ENCODE results near the gene MEIS2.

GRCh38 chr15:37037850-37038715 lies 62.3 kb downstream of the MEIS2 start:
- no peak for TF ChIP-seq CTCF (IDR thresholded peaks at IDR 0.05; ENCODE audit: insufficient read depth, low read depth, low read length)
- no peak for TF ChIP-seq EZH2 (IDR thresholded peaks at IDR 0.05; ENCODE audit: insufficient read depth, low read length)

All from astrocyte (in vitro differentiated cells and primary cell).